ENCODE measurements around the gene HK1. TPM values are rescaled to one million over a fixed set of nuclear protein-coding genes. Genes with fewer than 3 reads are reported as not detected.

HK1 gene
- polyA plus RNA-seq, 2 donors: 52.1 to 105 TPM

DNA sequence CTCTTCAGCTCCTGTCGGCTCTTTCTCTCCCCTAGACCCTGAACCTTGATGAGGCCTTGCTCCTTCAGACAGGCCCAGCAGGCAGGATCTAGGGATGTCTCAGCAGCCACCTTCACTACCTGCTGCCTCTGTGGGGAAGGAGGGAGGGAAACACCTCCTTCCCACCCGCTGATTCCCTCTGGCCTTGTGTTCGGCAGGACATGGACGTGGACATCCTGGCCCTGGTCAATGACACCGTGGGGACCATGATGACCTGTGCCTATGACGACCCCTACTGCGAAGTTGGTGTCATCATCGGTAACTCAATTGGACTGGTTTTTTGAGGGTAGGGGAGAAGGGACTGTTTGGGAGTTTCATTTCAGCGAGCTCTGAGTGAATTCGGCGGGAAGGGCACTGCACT lies 37.8 kb upstream of the HK1 start:
- no peak overlapping the region for H3K4me3 ChIP-seq (ENCODE audit: low read depth in 1 of 2, low read length in 2 of 2)
- WGBS, 2 donors: 91 to 93% methylated on average over 11 of the region's 11 CpGs
- no peaks in the 10 kb centered on the region for H3K36me3 ChIP-seq (ENCODE audit: control insufficient read depth in 2 of 2, insufficient read depth in 2 of 2, low read length in 1 of 2)
- H3K4me1 ChIP-seq (ENCODE audit: control insufficient read depth in 2 of 2, insufficient read depth in 2 of 2, low read length in 1 of 2): peaks cover 0 to 7% of the 10 kb centered on the region in 2 donors
- H3K27me3 ChIP-seq (ENCODE audit: control insufficient read depth in 1 of 2, insufficient read depth in 2 of 2, low read length in 2 of 2): no peaks in the 10 kb centered on the region
- no peaks in the 10 kb centered on the region for H3K9me3 ChIP-seq (ENCODE audit: control insufficient read depth in 2 of 2, insufficient read depth in 1 of 2, low read depth in 1 of 2, low read length in 1 of 2)
- H3K27ac ChIP-seq (ENCODE audit: low read depth in 2 of 2, low read length in 1 of 2): no peak overlapping the region

DNA sequence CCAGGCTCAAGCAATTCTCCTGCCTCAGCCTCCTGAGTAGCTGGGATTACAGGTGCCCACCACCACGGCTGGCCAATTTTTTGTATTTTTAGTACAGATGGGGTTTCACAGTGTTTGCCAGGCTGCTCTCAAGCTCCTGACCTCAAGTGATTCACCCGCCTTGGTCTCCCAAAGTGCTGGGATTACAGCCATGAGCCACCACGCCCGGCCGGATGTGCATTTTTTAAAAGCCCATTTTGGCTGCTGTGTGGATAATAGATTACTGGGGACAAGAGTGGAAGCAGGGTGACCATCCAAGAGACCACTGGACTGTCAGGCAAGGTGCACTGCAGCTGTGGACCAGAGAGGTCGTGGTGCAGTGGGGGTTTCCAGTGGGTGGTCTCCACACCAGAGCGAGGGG lies 36.7 kb upstream of the HK1 start:
- no peak overlapping the region for H3K4me3 ChIP-seq (ENCODE audit: low read depth in 1 of 2, low read length in 2 of 2)
- no peaks in the 10 kb centered on the region for H3K9me3 ChIP-seq (ENCODE audit: control insufficient read depth in 2 of 2, insufficient read depth in 1 of 2, low read depth in 1 of 2, low read length in 1 of 2)
- no peaks in the 10 kb centered on the region for H3K36me3 ChIP-seq (ENCODE audit: control insufficient read depth in 2 of 2, insufficient read depth in 2 of 2, low read length in 1 of 2)
- no peaks in the 10 kb centered on the region for H3K27me3 ChIP-seq (ENCODE audit: control insufficient read depth in 1 of 2, insufficient read depth in 2 of 2, low read length in 2 of 2)
- H3K4me1 ChIP-seq (ENCODE audit: control insufficient read depth in 2 of 2, insufficient read depth in 2 of 2, low read length in 1 of 2): peaks cover 0 to 7% of the 10 kb centered on the region in 2 donors
- H3K27ac ChIP-seq (ENCODE audit: low read depth in 2 of 2, low read length in 1 of 2): no peak overlapping the region
- WGBS, 2 donors: 60 to 71% methylated on average over 7 of the region's 7 CpGs

DNA sequence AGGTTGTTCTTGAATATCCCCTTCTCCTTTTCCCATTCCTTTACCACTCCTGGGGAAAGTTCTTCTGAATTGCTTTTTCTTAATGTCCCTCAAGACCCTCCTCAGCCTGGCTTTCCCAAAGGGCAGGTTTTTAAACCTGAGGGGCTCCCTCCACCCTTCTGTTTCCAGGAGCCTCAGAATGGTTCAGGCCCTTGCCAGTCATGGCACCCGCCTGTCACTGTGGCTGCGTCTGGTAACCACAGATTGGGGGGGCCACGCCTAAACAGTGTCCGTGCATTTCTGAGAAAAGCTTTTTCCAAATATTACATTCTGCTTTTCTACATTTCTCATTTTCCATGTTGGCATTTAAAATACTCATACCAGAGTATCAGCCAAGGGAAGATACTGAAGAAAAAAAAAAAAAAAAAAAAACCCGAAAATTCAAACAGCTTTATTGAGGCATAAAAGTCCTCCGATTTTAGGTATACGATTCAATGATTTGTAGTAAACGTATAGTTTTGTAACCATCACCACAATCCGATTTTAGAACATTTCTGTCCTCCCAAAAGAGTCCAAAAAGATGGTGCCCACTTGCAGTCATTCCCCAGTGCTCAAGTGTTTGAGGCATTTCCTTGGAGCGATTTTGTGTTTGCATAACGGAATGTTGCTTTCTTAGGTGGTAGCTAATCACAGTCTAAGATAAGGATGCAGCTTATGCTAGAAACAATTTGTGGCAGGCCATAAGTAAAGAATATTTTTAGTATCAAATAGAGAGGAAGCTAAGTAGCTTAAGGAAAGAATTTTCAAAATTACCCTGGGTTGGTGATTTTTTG lies 36.0 kb upstream of the HK1 start:
- H3K27me3 ChIP-seq (ENCODE audit: control insufficient read depth in 1 of 2, insufficient read depth in 2 of 2, low read length in 2 of 2): no peaks in the 10 kb centered on the region
- no peaks in the 10 kb centered on the region for H3K36me3 ChIP-seq (ENCODE audit: control insufficient read depth in 2 of 2, insufficient read depth in 2 of 2, low read length in 1 of 2)
- WGBS, 2 donors: 85 to 89% methylated on average over 11 of the region's 11 CpGs
- no peaks in the 10 kb centered on the region for H3K9me3 ChIP-seq (ENCODE audit: control insufficient read depth in 2 of 2, insufficient read depth in 1 of 2, low read depth in 1 of 2, low read length in 1 of 2)
- H3K4me1 ChIP-seq (ENCODE audit: control insufficient read depth in 2 of 2, insufficient read depth in 2 of 2, low read length in 1 of 2): peaks cover 0 to 7% of the 10 kb centered on the region in 2 donors
- H3K27ac ChIP-seq (ENCODE audit: low read depth in 2 of 2, low read length in 1 of 2): no peak overlapping the region
- no peak overlapping the region for H3K4me3 ChIP-seq (ENCODE audit: low read depth in 1 of 2, low read length in 2 of 2)

DNA sequence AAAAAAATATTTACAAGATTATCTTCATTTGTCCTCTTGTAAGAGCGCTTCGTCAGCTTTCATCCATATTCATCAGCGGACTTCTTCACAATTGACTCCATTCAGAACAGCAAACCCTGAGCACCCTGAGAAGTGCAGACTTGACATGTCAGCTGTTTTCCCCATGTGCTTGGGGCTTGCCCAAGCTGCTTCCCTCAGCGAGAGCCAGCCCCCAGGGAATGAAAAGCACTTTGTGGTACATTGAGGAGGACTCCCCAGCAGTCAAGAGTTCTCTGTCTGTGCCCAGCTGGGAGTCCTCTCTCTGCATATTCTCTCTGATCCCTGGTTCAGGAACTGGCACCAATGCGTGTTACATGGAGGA lies 35.5 kb upstream of the HK1 start:
- H3K27ac ChIP-seq (ENCODE audit: low read depth in 2 of 2, low read length in 1 of 2): no peak overlapping the region

DNA sequence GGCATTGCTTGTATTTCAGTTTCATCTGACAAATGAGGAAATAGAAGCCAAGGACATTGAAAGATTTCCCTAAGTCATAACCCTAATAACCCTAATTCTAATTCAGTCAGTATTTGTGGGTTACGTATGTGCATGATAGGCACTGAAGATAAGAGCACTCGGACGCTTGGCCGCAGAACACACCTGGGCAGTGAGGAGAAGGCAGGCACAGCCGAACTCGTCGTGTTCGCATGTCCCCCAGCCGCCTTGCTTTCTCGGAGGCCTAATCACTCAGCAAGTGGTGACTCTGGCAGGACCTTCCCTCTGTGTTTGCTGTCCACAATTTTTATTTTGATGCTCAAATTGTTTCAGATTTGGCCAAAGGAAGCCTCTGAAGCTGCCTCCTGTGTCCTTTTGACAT lies 34.5 kb upstream of the HK1 start:
- no peaks in the 10 kb centered on the region for H3K9me3 ChIP-seq (ENCODE audit: control insufficient read depth in 2 of 2, insufficient read depth in 1 of 2, low read depth in 1 of 2, low read length in 1 of 2)
- no peaks in the 10 kb centered on the region for H3K27me3 ChIP-seq (ENCODE audit: control insufficient read depth in 1 of 2, insufficient read depth in 2 of 2, low read length in 2 of 2)
- H3K4me3 ChIP-seq (ENCODE audit: low read depth in 1 of 2, low read length in 2 of 2): no peak overlapping the region
- H3K27ac ChIP-seq (ENCODE audit: low read depth in 2 of 2, low read length in 1 of 2): no peak overlapping the region
- peaks cover 0 to 7% of the 10 kb centered on the region in 2 donors for H3K4me1 ChIP-seq (ENCODE audit: control insufficient read depth in 2 of 2, insufficient read depth in 2 of 2, low read length in 1 of 2)
- 84 to 95% methylated on average over 10 of the region's 10 CpGs for WGBS, 2 donors
- no peaks in the 10 kb centered on the region for H3K36me3 ChIP-seq (ENCODE audit: control insufficient read depth in 2 of 2, insufficient read depth in 2 of 2, low read length in 1 of 2)

More for the DNA sequence above, 35.5 kb upstream of the HK1 start:
- WGBS, 2 donors: 72 to 80% methylated on average over 5 of the region's 5 CpGs
- Histone ChIP-seq H3K4me3 (ENCODE audit: low read depth in 1 of 2, low read length in 2 of 2) (no peak overlapping the region), H3K9me3 (ENCODE audit: control insufficient read depth in 2 of 2, insufficient read depth in 1 of 2, low read depth in 1 of 2, low read length in 1 of 2) (no peaks in the 10 kb centered on the region), H3K36me3 (ENCODE audit: control insufficient read depth in 2 of 2, insufficient read depth in 2 of 2, low read length in 1 of 2) (no peaks in the 10 kb centered on the region), H3K27me3 (ENCODE audit: control insufficient read depth in 1 of 2, insufficient read depth in 2 of 2, low read length in 2 of 2) (no peaks in the 10 kb centered on the region), H3K4me1 (ENCODE audit: control insufficient read depth in 2 of 2, insufficient read depth in 2 of 2, low read length in 1 of 2) (peaks cover 0 to 7% of the 10 kb centered on the region in 2 donors)

DNA sequence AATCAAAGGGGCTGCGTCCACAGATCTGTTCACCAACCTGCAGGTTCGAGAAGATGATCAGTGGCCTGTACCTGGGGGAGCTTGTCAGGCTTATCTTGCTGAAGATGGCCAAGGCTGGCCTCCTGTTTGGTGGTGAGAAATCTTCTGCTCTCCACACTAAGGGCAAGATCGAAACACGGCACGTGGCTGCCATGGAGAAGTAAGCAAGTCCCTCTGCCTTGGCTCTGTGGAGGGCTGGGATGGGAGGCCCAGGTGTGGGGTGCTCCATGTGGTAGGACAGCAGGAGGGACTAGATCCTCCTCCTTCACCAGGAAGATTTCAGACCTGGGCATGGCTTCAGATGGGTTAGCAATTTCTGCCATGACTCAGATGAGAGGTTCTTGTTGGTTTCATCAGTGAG lies 32.3 kb upstream of the HK1 start:
- Histone ChIP-seq H3K27ac (ENCODE audit: low read depth in 2 of 2, low read length in 1 of 2) (no peak overlapping the region), H3K27me3 (ENCODE audit: control insufficient read depth in 1 of 2, insufficient read depth in 2 of 2, low read length in 2 of 2) (no peaks in the 10 kb centered on the region), H3K9me3 (ENCODE audit: control insufficient read depth in 2 of 2, insufficient read depth in 1 of 2, low read depth in 1 of 2, low read length in 1 of 2) (no peaks in the 10 kb centered on the region), H3K36me3 (ENCODE audit: control insufficient read depth in 2 of 2, insufficient read depth in 2 of 2, low read length in 1 of 2) (no peaks in the 10 kb centered on the region), H3K4me1 (ENCODE audit: control insufficient read depth in 2 of 2, insufficient read depth in 2 of 2, low read length in 1 of 2) (peaks cover 0 to 2% of the 10 kb centered on the region in 2 donors), H3K4me3 (ENCODE audit: low read depth in 1 of 2, low read length in 2 of 2) (no peak overlapping the region)
- WGBS, 2 donors: 88 to 94% methylated on average over 5 of the region's 5 CpGs

DNA sequence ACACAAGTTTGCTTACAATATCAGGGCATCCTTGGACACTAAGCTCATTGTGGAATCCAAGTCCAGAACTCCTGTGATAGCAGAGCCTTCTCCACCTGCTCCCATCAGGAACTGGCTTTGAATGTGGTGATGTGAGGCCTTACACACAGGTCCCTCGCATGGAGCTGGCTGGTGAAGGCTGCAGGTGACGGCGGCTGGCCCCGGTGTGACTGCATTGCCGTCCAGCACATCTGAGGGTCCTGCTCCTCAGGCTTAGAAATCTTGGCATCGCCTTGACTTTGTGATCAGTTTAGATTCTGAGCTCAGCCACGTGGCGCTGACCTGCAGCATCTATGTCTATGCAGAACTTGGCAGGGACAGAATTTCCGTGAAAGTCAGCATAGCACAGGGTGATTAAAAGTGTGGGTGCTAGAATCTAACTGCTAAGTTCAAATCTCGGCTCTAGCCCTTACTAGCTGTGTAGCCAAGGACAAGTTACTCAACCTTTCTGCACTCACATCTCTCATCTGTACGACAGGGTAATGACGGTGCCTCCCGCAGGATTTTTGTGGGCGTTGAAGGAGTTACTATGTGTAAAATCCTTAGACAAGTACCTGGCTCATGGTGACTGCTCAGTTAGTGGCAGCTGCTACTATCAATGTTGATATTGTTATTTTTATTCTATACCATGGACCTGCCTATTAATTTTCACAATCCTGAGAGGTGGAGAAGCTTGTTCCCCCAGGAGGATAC lies 31.5 kb upstream of the HK1 start:
- Histone ChIP-seq H3K36me3 (ENCODE audit: control insufficient read depth in 2 of 2, insufficient read depth in 2 of 2, low read length in 1 of 2) (no peaks in the 10 kb centered on the region), H3K27me3 (ENCODE audit: control insufficient read depth in 1 of 2, insufficient read depth in 2 of 2, low read length in 2 of 2) (no peaks in the 10 kb centered on the region), H3K4me3 (ENCODE audit: low read depth in 1 of 2, low read length in 2 of 2) (no peak overlapping the region), H3K4me1 (ENCODE audit: control insufficient read depth in 2 of 2, insufficient read depth in 2 of 2, low read length in 1 of 2) (peaks cover 0 to under 1% of the 10 kb centered on the region in 2 donors), H3K9me3 (ENCODE audit: control insufficient read depth in 2 of 2, insufficient read depth in 1 of 2, low read depth in 1 of 2, low read length in 1 of 2) (no peaks in the 10 kb centered on the region), H3K27ac (ENCODE audit: low read depth in 2 of 2, low read length in 1 of 2) (no peak overlapping the region)
- 81 to 83% methylated on average over 14 of the region's 14 CpGs for WGBS, 2 donors

DNA sequence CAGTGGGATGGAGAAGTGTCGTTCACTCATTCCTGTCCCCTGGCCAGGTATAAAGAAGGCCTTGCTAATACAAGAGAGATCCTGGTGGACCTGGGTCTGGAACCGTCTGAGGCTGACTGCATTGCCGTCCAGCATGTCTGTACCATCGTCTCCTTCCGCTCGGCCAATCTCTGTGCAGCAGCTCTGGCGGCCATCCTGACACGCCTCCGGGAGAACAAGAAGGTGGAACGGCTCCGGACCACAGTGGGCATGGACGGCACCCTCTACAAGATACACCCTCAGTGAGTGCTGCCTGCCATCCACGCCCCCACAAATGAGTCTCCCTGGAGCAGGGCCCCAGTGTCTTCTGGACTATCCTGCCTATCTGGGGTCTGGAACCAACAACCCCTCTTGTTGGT lies 31.0 kb upstream of the HK1 start:
- Histone ChIP-seq H3K36me3 (ENCODE audit: control insufficient read depth in 2 of 2, insufficient read depth in 2 of 2, low read length in 1 of 2) (no peaks in the 10 kb centered on the region), H3K4me1 (ENCODE audit: control insufficient read depth in 2 of 2, insufficient read depth in 2 of 2, low read length in 1 of 2) (no peaks in the 10 kb centered on the region), H3K27ac (ENCODE audit: low read depth in 2 of 2, low read length in 1 of 2) (no peak overlapping the region), H3K27me3 (ENCODE audit: control insufficient read depth in 1 of 2, insufficient read depth in 2 of 2, low read length in 2 of 2) (no peaks in the 10 kb centered on the region), H3K9me3 (ENCODE audit: control insufficient read depth in 2 of 2, insufficient read depth in 1 of 2, low read depth in 1 of 2, low read length in 1 of 2) (no peaks in the 10 kb centered on the region), H3K4me3 (ENCODE audit: low read depth in 1 of 2, low read length in 2 of 2) (no peak overlapping the region)
- 93 to 95% methylated on average over 13 of the region's 13 CpGs for WGBS, 2 donors

DNA sequence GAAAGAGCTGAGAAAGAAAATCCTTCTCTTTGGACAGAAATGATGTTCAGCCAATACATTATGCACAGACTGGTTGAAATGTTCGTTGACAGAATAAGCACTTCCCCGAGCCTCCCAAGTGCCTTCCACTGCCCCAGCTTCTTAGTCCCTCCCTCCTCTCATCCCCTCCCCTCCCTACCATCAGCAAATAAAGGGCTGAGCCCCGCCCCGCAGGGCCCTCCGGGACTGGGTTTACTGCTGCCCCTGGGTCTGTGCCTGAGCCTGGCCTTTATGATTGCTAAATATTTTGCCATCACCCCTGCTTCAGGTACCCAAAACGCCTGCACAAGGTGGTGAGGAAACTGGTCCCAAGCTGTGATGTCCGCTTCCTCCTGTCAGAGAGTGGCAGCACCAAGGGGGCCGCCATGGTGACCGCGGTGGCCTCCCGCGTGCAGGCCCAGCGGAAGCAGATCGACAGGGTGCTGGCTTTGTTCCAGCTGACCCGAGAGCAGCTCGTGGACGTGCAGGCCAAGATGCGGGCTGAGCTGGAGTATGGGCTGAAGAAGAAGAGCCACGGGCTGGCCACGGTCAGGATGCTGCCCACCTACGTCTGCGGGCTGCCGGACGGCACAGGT lies 30.1 kb upstream of the HK1 start:
- H3K4me1 ChIP-seq (ENCODE audit: control insufficient read depth in 2 of 2, insufficient read depth in 2 of 2, low read length in 1 of 2): no peaks in the 10 kb centered on the region

More for the DNA sequence above, 30.1 kb upstream of the HK1 start:
- Histone ChIP-seq H3K27me3 (ENCODE audit: control insufficient read depth in 1 of 2, insufficient read depth in 2 of 2, low read length in 2 of 2) (no peaks in the 10 kb centered on the region), H3K9me3 (ENCODE audit: control insufficient read depth in 2 of 2, insufficient read depth in 1 of 2, low read depth in 1 of 2, low read length in 1 of 2) (no peaks in the 10 kb centered on the region), H3K27ac (ENCODE audit: low read depth in 2 of 2, low read length in 1 of 2) (no peak overlapping the region), H3K4me3 (ENCODE audit: low read depth in 1 of 2, low read length in 2 of 2) (no peak overlapping the region), H3K36me3 (ENCODE audit: control insufficient read depth in 2 of 2, insufficient read depth in 2 of 2, low read length in 1 of 2) (no peaks in the 10 kb centered on the region)
- WGBS, 2 donors: 85% methylated on average over 24 of the region's 24 CpGs
